ENCODE results near the gene BHLHE23.

DNA sequence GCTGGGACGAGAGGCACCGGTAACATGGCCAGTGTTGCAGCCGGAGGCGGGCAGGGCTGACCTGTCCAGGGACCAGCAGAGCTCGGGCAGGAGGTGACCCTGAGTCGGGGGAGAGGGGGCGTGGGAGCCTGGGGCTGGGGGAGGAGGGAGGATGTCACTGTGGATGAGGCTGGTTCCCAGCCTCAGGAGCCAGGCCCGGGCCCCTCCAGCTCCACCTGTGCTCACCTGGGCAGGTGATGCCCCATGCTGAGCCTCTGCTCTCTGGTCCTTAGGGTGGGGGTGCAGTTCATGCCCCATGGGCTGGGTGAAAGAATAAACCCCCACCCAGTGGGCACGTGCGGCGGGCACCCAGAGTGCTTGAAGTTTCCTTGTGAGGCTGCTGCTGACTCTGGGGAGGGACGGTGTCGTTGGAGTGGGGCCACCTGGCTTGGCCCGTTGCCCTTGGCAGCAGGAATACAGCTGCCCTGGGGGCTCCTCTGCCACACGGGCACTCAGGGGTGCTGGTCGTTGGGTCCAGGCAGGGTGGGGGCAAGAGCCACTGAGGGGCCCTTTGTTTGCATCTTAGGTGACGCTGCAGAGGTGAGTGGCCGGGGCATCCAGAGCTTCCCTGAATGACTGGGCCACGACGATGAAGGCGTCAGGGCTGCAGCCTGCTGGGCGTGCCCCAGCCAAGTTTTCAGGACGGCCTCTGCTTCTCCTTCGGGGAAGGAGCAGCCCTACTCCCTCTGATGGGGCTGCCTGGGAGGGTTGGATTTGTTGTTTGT, 24.7 kb upstream of the BHLHE23 start:
- TF ChIP-seq CTCF (conservative IDR thresholded peaks at IDR 0.05; ENCODE audit: low read length) (no peak), EZH2phosphoT487 (IDR thresholded peaks at IDR 0.05; ENCODE audit: borderline replicate concordance, low read depth, low read length) (no peak)

Data from OCI-LY7 (cell line).